Measurements from ENCODE around the gene GPD1L.
"Not testable (repeated sequence)": the region's sequence is repeated elsewhere in the genome, so short reads cannot be mapped to it uniquely, and the experiment has no call there.

The GPD1L gene

GRCh38 chr3:32104492-32104891, 1.9 kb upstream of the GPD1L start:
- no peak for DNase-seq (ENCODE audit: low read depth, low spot score)
- peak overlapping the region; percentile 72 for H3K27ac ChIP-seq

DNA sequence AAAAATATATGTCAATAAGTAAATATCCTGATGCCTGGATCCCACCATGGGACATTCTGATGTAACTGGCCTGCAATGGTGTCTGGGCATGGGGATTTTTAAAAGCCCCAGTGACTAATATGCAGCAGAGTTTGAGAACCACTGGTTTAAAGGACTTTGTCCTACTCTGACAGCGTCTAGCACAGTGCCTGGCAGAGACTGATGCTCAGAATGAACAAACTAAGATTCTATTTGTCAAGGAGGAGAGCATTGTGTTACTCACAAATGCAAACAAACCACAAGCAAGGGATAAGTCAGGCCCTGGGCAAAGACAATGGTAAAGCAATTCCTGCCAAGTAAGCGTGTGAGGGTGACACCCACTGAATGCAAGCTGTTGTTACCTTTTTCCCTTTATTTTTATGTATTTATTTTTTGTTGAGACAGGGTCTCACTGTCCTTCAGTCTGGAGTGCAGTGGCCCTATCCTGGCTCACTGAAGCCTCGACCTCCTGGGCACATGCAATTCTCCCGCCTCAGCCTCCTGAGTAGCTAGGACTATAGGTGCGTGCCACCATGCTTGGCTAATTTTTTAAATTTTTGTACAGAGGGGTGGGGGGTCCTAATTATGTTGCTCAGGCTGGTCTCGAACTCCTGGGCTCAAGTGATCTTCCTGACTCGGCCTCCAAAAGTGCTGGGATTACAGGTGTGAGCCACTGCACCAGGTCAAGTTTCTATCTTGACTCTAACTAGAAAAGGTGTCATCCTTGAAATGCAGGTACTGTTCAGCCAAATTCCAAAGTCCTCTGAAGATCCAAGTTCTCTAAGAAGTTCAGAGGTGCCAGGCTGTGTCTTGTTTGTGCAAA, 909 bp upstream of the GPD1L start:
- peak; percentile 78 for DNase-seq (ENCODE audit: low read depth, low spot score)
- peak overlapping the region; percentile 72 for H3K27ac ChIP-seq

GRCh38 chr3:32106929-32107362, 526 bp downstream of the GPD1L start:
- H3K27ac ChIP-seq = no peak overlapping the region
- DNase-seq (ENCODE audit: low read depth, low spot score) = no peak

- DNase-seq (ENCODE audit: low read depth, low spot score); H3K27ac ChIP-seq: not testable (repeated sequence)
These were observed 1.8 kb downstream of the GPD1L start for GRCh38 chr3:32108224-32108623.

- no peak overlapping the region for H3K27ac ChIP-seq
- no peak for DNase-seq (ENCODE audit: low read depth, low spot score)
These were observed 2.8 kb downstream of the GPD1L start for GRCh38 chr3:32109256-32109655.

DNA sequence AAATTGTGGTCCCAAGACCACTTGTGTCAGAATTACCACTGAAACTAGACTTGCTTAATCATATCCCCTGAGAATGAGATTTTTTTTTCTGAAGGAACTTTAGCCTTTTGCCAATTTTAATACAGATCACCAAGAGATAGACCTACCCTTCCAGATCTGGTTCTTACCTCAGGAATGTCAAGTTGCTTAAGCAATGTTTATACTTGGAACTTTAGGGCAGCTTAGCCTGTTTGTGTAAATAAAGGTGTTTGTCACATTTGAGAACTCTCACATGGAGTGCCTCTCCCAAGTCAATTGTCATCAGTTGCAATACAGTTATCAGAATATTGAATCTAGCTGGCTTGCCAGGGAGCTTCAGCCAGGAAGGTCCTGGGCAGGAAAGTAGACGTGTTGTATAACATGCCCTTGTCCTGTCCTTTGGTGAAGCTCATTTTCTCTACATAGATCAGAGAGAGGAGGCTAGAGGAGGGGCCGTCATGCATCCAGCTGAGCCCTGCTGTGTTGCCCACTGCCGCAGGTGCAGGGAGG, 3.9 kb downstream of the GPD1L start:
- DNase-seq (ENCODE audit: low read depth, low spot score) = no peak
- no peak overlapping the region for H3K27ac ChIP-seq

DNA sequence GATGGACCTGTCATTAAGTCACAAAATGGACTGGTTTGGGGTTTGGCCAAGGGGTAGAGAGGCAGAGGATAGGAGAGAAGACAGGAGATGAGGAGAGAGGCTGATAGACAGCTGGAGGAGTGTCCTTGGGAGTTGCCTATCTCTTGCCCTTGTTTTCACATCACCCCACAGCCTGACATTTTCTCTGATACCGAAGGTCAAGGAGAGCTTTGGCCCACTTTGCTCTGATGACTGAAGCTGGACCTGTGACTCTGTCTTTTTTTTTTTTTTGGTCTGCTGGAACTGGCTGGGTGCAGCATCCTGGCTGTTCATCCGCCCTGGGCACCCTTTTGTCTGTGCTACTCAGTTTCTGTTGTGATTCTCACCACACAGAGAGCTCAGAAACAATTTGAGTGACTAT, 5.1 kb downstream of the GPD1L start:
- no peak overlapping the region for H3K27ac ChIP-seq
- no peak for DNase-seq (ENCODE audit: low read depth, low spot score)

DNA sequence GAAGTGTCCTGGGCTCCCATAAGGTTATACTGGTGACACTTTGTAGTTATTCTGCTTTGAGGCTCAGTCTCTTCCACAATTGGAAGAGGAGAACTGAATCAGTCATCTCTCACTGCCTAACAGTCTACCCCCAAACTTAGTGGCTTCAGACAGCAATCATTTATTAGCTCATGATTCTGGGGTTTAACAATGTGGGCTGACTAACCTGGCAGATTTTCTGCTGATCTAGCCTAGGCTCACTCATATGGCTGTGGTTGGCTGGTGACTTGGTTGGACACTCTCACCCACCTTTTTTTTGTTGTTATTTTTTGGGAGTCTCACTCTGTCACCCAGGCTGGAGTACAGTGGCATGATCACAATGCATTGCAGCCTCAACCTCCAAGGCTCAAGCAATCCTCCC, 7.1 kb downstream of the GPD1L start:
- DNase-seq (ENCODE audit: low read depth, low spot score) = no peak
- no peak overlapping the region for H3K27ac ChIP-seq

DNA sequence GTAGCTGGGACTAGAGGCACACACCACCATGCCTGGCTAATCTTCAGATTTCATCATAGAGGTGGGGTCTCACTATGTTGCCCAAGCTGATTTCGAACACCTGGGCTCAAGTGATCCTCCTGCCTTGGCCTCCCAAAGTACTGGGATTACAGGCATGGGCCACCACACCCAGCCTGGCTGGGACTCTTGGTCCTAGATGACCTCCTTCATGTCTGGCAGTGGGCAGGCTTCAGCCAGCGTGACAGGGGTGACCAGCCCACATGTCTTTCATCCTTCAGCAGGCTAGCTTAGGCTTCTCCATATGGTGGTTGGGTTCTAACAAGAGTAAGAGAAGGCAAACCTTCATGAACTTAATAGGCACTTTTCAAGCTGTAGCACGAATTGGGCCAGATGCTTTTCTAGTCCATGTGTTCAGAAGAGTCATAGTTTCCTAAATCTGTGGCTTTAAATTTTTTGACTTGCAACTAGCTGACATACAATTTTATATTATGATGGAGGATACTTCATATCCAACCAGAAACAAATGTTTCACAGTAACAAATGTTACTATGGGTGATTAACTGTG, 7.6 kb downstream of the GPD1L start:
- DNase-seq (ENCODE audit: low read depth, low spot score) = no peak
- H3K27ac ChIP-seq = no peak overlapping the region

DNA sequence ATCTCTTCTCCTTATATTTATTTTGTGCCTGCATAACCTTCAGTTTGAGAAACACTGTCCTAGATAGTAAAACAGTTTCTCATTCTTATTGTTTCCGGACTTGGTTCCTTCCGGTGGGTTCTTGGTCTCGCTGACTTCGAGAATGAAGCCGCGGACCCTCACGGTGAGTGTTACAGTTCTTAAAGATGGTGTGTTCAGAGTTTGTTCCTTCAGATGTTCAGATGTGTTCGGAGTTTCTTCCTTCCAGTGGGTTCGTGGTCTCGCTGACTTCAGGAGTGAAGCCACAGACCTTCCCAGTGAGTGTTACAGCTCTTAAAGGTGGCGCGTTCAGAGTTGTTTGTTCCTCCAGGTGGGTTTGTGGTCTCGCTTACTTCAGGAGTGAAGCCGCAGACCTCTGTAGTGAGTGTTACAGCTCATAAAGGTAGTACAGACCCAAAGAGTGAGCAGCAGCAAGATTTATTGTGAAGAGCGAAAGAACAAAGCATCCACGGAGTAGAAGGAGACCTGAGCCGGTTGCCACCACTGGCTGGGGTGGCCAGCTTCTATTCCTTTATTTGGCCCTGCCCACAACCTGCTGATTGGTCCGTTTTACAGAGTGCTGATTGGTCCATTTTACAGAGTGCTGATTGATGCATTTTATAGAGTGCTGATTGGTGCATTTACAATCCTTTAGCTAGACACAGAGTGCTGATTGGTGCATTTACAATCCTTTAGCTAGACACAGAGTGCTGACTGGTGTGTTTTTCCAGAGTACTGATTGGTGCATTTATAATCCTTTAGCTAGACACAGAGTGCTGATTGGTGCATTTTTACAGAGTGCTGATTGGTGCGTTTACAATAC, 8.3 kb downstream of the GPD1L start:
- DNase-seq (ENCODE audit: low read depth, low spot score) = not testable (repeated sequence)

GRCh38 chr3:32117320-32117719, 10.9 kb downstream of the GPD1L start:
- no peak for DNase-seq (ENCODE audit: low read depth, low spot score)
- no peak overlapping the region for H3K27ac ChIP-seq

More for the DNA sequence above, 8.3 kb downstream of the GPD1L start:
- H3K27ac ChIP-seq = not testable (repeated sequence)

DNA sequence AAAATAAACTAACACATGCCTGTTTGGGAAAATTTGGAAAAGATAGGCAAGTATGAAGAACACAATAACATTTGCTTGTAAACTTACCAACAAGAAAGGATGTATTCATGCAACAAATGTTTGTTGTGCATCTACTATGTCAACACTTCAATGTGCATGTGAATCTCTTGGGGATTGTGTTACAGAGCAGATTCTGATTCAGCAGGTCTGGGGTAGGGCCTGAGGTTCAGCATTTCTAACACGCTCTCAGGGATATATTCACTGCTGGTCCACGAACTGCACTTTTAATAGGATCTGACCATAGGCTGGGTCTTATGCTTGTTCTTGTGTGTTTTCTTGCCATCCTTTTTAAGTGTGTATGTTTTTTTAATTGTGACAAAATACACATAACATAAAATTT, 11.8 kb downstream of the GPD1L start:
- DNase-seq (ENCODE audit: low read depth, low spot score) = no peak
- H3K27ac ChIP-seq = no peak overlapping the region

DNA sequence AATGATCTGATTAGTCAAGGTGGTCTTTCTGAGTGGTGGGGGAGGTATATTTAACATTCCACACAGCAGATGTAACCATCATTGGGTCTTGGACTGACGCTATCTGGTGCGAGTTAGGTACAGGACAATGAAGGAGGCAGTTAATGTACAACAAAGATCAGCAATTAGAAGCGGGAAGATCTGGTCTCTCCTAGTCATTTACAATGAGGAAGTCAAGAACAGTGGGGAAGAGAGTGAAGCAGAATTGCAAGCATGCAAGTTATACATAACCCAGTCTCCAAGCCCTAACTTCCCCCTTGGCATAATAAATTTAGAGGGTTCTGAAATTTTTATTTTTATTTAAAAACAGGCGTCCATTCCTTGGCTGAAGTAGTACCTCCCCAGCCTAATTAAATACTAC, 14.1 kb downstream of the GPD1L start:
- DNase-seq (ENCODE audit: low read depth, low spot score) = no peak
- H3K27ac ChIP-seq = no peak overlapping the region

- no peak overlapping the region for H3K27ac ChIP-seq
- DNase-seq (ENCODE audit: low read depth, low spot score) = no peak
These were observed 14.7 kb downstream of the GPD1L start for GRCh38 chr3:32121137-32121536.

GRCh38 chr3:32123620-32124019, 17.2 kb downstream of the GPD1L start:
- no peak for DNase-seq (ENCODE audit: low read depth, low spot score)
- no peak overlapping the region for H3K27ac ChIP-seq

- H3K27ac ChIP-seq = no peak overlapping the region
- no peak for DNase-seq (ENCODE audit: low read depth, low spot score)
These were observed 18.6 kb downstream of the GPD1L start for GRCh38 chr3:32125012-32125411.

DNA sequence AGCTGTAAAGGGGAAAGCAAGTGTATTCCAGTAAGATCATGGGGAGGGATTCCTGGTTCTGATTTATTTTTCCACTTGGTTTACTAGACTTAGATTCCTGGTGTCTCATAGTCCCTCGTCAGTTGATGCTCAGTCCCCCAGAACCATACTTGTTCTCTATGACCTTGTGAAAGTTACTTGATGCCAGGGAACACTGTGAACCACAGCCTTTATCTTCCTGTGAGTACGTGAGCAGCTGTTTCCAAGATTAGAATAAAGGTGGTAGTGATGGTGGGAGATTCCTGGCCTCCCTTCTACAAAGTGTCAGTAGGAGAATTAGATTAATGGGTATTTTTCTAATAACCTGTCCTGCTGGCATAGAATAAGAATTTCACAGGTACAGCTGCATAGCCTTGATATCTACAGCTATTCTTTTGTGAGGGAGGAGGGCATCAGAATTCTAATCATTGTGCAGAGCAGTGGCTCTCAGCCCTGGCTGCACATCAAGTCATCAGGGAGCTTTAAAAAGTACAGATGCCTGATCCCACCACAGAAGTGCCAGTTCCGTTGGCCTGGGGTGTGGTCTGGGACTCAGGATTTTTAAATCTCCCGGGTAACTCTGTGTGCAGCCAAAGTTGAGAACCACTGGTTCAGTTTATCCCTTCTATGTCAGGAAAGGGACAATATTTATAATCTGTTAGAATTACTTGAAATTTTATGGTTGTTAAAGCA, 20.0 kb downstream of the GPD1L start:
- DNase-seq (ENCODE audit: low read depth, low spot score) = no peak
- H3K27ac ChIP-seq = no peak overlapping the region

DNA sequence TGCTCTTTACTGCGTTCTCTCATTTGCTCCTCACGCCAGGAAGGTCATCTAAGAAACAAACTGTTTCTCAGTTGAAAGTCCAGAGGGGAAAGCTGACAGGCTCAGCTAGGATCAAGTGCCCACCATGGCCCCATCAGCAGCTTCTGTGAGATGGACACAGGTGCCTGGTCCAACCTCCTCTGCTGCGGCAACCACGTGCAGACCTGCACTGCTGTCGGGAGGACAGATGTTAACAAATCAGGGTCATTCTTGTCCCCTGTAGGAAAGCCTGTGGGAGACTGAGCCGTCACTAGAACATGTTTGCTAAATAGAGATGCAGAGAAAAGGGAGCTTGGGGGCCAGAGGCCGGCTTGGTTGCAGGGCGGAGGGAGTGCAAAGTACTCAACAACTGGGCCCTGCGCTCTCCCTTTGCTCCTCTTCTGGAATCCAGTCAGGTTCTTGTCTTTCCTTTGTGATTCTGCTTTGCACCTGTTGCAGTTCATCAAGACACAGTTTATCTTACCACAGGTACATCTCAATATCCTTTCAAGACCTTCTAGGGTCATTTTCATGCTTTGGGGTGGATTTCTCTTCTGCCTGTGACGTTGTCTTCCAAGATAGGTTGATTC, 20.9 kb downstream of the GPD1L start:
- DNase-seq (ENCODE audit: low read depth, low spot score) = no peak
- no peak overlapping the region for H3K27ac ChIP-seq

DNA sequence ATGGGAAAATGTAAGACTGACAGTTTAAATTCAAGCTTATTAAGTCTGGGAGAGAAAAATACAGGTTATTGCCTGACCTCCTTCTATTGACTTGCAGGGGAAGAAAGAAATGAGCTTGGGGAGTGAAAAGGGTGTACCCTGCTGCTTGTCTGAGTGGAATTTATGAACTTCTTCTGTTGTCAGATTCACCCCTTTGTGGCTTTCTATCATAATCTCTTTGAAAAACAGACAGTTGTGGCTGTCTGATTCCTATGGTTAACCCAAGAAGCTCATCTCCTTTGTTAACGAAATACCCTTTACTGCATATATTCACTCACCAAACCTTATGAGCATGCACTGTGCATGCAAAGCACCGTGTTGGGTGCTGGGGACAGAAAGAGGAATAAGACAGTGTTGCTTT, 22.5 kb downstream of the GPD1L start:
- no peak for DNase-seq (ENCODE audit: low read depth, low spot score)

DNA sequence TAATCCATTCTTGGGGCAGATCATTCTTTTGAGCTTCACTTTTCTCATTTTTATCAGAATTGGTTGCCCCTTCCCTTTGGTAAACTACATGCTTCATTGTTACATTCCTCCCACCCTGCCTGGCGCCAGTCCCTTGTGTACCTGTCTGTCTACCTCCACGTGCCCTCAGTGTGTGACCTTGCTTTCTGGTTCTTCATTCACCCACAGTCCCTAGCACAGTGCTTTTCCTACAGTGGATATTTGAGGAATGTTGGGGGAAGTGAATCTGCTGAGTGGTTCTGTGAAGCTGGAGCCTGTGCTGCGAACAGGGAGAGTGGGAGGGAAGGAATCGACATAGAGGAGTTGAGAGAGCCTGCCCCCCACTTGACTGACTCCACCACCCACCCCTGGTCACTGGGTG, 23.4 kb downstream of the GPD1L start:
- DNase-seq (ENCODE audit: low read depth, low spot score) = no peak
- H3K27ac ChIP-seq = no peak overlapping the region

More for the DNA sequence above, 22.5 kb downstream of the GPD1L start:
- no peak overlapping the region for H3K27ac ChIP-seq

All from epithelial cell of prostate (primary cell).